ENCODE data around the gene IFNL4.

GRCh38 chr19:39277598-39277997 lies 28.9 kb upstream of the IFNL4 start:
- TF ChIP-seq ZBTB34 (CRISPR knock-in tag; IDR thresholded peaks at IDR 0.05) (no peak), ZFX (CRISPR knock-in tag; IDR thresholded peaks at IDR 0.05) (no peak), E2F4 (CRISPR knock-in tag; IDR thresholded peaks at IDR 0.05; ENCODE audit: low read depth) (no peak), REST (IDR thresholded peaks at IDR 0.05; ENCODE audit: borderline replicate concordance) (no peak), REST (CRISPR knock-in tag; IDR thresholded peaks at IDR 0.05; ENCODE audit: low read depth) (no peak), ZBED1 (IDR thresholded peaks at IDR 0.05) (no peak)

All from K562 (cell line).